ENCODE results near the gene NUDCD3. TPM values are rescaled to one million over a fixed set of nuclear protein-coding genes. Genes with fewer than 3 reads are reported as not detected.

Gene NUDCD3
- total and polyA plus RNA-seq, 12 donors: 16.2 to 116 (median 102) TPM

DNA sequence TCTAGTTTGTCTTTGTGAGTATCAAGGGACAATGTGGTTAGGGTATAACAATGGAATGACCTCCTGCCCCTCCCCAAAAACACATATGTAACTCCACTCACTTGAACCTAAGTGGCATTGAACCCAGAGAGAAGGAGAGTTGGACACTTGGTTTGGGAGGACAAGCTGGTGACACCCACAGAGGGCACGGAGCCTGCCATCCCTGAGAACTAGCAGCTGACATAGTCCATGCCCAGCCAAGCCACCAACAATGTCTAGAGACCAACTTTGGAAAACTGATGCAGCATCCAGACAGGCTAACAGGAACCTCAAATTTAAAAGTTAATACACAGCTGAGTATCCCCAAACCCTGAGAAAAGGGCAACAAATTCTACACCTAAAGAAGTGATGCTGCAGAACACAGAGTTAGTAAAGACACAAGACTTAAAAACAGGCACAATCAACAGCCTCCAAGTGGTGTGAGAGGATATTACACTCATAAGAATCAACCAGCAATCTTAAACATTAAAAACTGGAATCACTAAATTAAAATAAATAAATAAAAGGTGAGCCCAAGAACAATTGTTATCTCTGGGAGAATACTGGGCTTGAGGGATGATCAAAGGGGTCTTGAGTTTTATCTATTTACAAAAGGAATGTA lies 27.2 kb downstream of the NUDCD3 start:
- no peaks in the 10 kb centered on the region for H3K27me3 ChIP-seq
- DNase-seq (no peak), ATAC-seq (peak in 4 of 8 donors; percentile 31 to 37 (median 34))
- peaks cover 5 to 59% (median 40%) of the 10 kb centered on the region in 9 donors for H3K4me1 ChIP-seq
- H3K9me3 ChIP-seq: no peaks in the 10 kb centered on the region
- no peak overlapping the region for H3K27ac ChIP-seq
- no peak overlapping the region for H3K4me3 ChIP-seq
- intact Hi-C loops (cut with DNase I): no loop called here
- H3K36me3 ChIP-seq: peaks cover 0 to 29% (median 0%) of the 10 kb centered on the region in 9 donors
- TF ChIP-seq, protein P1, sequence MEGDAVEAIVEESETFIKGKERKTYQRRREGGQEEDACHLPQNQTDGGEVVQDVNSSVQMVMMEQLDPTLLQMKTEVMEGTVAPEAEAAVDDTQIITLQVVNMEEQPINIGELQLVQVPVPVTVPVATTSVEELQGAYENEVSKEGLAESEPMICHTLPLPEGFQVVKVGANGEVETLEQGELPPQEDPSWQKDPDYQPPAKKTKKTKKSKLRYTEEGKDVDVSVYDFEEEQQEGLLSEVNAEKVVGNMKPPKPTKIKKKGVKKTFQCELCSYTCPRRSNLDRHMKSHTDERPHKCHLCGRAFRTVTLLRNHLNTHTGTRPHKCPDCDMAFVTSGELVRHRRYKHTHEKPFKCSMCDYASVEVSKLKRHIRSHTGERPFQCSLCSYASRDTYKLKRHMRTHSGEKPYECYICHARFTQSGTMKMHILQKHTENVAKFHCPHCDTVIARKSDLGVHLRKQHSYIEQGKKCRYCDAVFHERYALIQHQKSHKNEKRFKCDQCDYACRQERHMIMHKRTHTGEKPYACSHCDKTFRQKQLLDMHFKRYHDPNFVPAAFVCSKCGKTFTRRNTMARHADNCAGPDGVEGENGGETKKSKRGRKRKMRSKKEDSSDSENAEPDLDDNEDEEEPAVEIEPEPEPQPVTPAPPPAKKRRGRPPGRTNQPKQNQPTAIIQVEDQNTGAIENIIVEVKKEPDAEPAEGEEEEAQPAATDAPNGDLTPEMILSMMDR (IDR thresholded peaks at IDR 0.05): peak in 4 of 9 donors; percentile 26 to 37 (median 30)
- 45 to 76% methylated on average over 1 of the region's 1 CpG for WGBS, 2 donors

DNA sequence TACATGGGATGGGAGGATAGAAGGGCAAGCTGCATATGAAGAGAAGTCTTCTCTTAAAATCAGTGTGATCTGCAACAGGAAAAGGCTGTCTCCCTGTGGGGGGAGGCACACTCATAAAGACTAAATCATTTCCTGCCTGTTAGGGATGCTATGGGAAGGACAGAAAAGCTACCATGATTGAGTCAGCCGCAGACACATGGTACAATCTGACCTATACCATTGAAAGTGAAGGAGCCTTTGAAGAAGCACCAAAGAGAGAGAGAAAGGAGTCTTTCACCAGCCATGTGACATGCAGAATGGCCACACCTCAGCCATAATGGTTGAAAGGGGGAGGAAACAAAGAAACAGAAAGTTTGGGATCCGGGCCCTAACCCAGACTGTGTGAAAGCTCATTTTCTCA lies 29.1 kb downstream of the NUDCD3 start:
- TF ChIP-seq, protein P1 (IDR thresholded peaks at IDR 0.05): no peak
- Histone ChIP-seq H3K4me3 (no peak overlapping the region), H3K27ac (no peak overlapping the region), H3K9me3 (no peaks in the 10 kb centered on the region), H3K27me3 (no peaks in the 10 kb centered on the region), H3K36me3 (peaks cover 0 to 14% (median 0%) of the 10 kb centered on the region in 9 donors), H3K4me1 (peaks cover 5 to 54% (median 40%) of the 10 kb centered on the region in 9 donors)
- DNase-seq: no peak
- WGBS, 2 donors: 49 to 80% methylated on average over 2 of the region's 2 CpGs
- ATAC-seq: peak in 1 of 8 donors; percentile 40
- intact Hi-C loops (cut with DNase I): no loop called here

DNA sequence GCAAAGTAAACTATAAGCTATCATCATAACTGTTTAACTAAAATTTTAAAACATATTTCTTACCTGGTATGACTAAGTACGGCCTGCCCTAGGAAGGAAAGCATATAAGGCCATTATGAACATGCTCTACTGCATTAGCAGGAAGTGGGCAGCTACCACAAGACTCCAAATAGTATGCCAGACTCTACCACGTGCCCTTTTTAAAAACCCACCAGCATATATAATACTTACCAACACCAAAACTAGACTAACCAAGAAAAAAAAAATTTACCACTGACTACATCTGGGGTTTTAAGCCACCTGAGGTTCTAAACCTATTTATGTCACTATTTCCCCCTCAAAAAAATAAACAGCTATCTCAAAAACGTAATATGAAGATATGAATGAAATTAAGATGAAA lies 30.1 kb downstream of the NUDCD3 start:
- no peak for DNase-seq
- no peak overlapping the region for H3K4me3 ChIP-seq
- H3K4me1 ChIP-seq: peaks cover 5 to 47% (median 31%) of the 10 kb centered on the region in 9 donors
- H3K9me3 ChIP-seq: no peaks in the 10 kb centered on the region
- ATAC-seq: no peak
- H3K27me3 ChIP-seq: no peaks in the 10 kb centered on the region
- 81 to 86% methylated on average over 3 of the region's 3 CpGs for WGBS, 2 donors
- no peak overlapping the region for H3K27ac ChIP-seq
- intact Hi-C loops (cut with DNase I): no loop called here
- H3K36me3 ChIP-seq: peaks cover 0 to 10% (median 0%) of the 10 kb centered on the region in 9 donors
- TF ChIP-seq, protein P1 (IDR thresholded peaks at IDR 0.05): no peak

DNA sequence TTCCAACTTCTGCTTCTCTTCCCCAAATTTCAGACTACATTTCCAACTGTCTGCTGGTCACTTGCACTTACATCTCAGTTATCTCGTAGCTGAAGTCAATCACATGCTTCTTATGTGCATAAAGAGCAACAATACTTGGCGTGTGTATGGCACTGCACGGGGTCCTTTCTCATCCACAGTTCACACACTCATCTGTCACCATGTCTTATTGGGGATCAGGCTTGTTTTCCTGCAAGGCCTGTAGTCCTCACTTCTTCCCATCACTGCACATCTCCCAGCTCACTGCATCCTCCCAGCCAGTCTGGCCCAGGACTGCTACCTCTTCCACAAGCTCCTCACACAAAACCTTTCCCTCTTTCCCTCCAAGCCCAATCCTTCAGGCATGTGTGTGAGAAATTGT lies 35.3 kb downstream of the NUDCD3 start:
- no peak overlapping the region for H3K27ac ChIP-seq
- 88 to 94% methylated on average over 3 of the region's 3 CpGs for WGBS, 2 donors
- intact Hi-C loops (cut with DNase I): no loop called here
- H3K4me3 ChIP-seq: no peak overlapping the region
- TF ChIP-seq, protein P1 (IDR thresholded peaks at IDR 0.05): no peak
- no peak for ATAC-seq
- H3K27me3 ChIP-seq: no peaks in the 10 kb centered on the region
- H3K9me3 ChIP-seq: no peaks in the 10 kb centered on the region
- peaks cover 0 to 22% (median 0%) of the 10 kb centered on the region in 9 donors for H3K36me3 ChIP-seq
- H3K4me1 ChIP-seq: peaks cover 0 to 14% (median 5%) of the 10 kb centered on the region in 9 donors
- no peak for DNase-seq
